Measurements from ENCODE around the gene CA9.

Gene CA9

DNA sequence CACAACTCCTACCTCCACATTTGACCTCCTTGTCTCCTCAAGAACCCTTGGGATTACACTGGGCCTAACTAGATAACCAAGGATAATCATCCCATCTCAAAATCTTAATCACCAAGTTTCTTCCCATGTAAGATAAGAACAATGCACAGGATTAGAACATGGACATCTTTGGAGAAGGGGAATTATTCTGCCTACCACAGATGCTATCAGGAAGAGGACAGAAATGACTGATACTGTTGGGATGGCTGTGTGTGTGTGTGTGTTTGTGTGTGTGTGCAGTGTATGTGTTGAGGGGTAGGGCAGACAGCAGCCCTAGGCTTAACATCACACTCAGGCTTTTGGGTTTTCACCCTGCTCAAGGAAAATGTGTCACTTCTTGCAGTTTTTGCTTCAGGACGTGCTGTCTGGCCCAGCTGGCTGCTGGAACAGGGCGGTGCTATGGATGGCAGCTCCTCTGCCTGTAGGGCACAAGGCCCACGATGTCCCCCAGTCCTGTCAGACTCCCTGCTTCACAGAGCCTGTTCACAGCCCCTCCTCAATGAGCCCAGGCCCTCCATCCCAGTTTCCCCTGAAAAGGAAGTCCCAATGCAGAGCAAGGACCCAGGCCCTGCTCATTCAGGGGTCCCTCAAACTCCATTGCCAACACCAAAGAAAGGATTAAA is 7.7 kb downstream of the CA9 start:
- Histone ChIP-seq H3K4me1 (ENCODE audit: control extremely low read depth in 1 of 4, control insufficient read depth in 4 of 4, insufficient read depth in 4 of 4, low read length in 3 of 4) (no peaks in the 10 kb centered on the region), H3K4me3 (ENCODE audit: control insufficient read depth in 1 of 7, extremely low read depth in 1 of 7, insufficient read depth in 4 of 7, low read depth in 2 of 7, low read length in 6 of 7) (no peak overlapping the region), H3K27me3 (replicated peaks in 2 of 5; ENCODE audit: control insufficient read depth in 4 of 5, insufficient read depth in 5 of 5, low read length in 4 of 5) (no peaks in the 10 kb centered on the region), H3K36me3 (ENCODE audit: control insufficient read depth in 4 of 4, insufficient read depth in 4 of 4, low read length in 3 of 4) (peaks cover 0 to 34% (median 6%) of the 10 kb centered on the region in 4 experiments), H3K9me3 (ENCODE audit: control extremely low read depth in 1 of 5, control insufficient read depth in 4 of 5, insufficient read depth in 2 of 5, low read depth in 1 of 5, low read length in 4 of 5) (no peaks in the 10 kb centered on the region), H3K27ac (ENCODE audit: insufficient read depth in 1 of 2, low read depth in 1 of 2, low read length in 2 of 2, poor library complexity in 1 of 2, severe bottlenecking in 2 of 2) (no peak overlapping the region)
- WGBS (ENCODE audit: insufficient coverage) = 97% methylated on average over 3 of the region's 3 CpGs
- POLR2A ChIA-PET = no interaction called here
- CTCF ChIA-PET = interaction anchor here (1.0 to 2.8 kb wide), 2 partner anchors 9 to 14 kb away, joined by 4 to 18 read pairs; no protein-coding TSS in a partner anchor
- no peak for DNase-seq

- WGBS (ENCODE audit: insufficient coverage) = 100% methylated on average over 5 of the region's 6 CpGs
- Histone ChIP-seq H3K27ac (ENCODE audit: insufficient read depth in 1 of 2, low read depth in 1 of 2, low read length in 2 of 2, poor library complexity in 1 of 2, severe bottlenecking in 2 of 2) (no peak overlapping the region), H3K4me3 (ENCODE audit: control insufficient read depth in 1 of 7, extremely low read depth in 1 of 7, insufficient read depth in 4 of 7, low read depth in 2 of 7, low read length in 6 of 7) (no peak overlapping the region), H3K36me3 (ENCODE audit: control insufficient read depth in 4 of 4, insufficient read depth in 4 of 4, low read length in 3 of 4) (peaks cover 0 to 34% (median 6%) of the 10 kb centered on the region in 4 experiments), H3K9me3 (ENCODE audit: control extremely low read depth in 1 of 5, control insufficient read depth in 4 of 5, insufficient read depth in 2 of 5, low read depth in 1 of 5, low read length in 4 of 5) (no peaks in the 10 kb centered on the region), H3K27me3 (replicated peaks in 2 of 5; ENCODE audit: control insufficient read depth in 4 of 5, insufficient read depth in 5 of 5, low read length in 4 of 5) (no peaks in the 10 kb centered on the region), H3K4me1 (ENCODE audit: control extremely low read depth in 1 of 4, control insufficient read depth in 4 of 4, insufficient read depth in 4 of 4, low read length in 3 of 4) (no peaks in the 10 kb centered on the region)
- ChIA-PET CTCF (interaction anchor here (1.0 to 4.8 kb wide), 2 partner anchors 10 to 14 kb away, joined by 4 to 37 read pairs; no protein-coding TSS in a partner anchor), POLR2A (no interaction called here)
- DNase-seq = no peak
Measured at GRCh38 chr9:35682051-35682450, 8.3 kb downstream of the CA9 start.

- Histone ChIP-seq H3K9me3 (ENCODE audit: control extremely low read depth in 1 of 5, control insufficient read depth in 4 of 5, insufficient read depth in 2 of 5, low read depth in 1 of 5, low read length in 4 of 5) (no peaks in the 10 kb centered on the region), H3K27ac (ENCODE audit: insufficient read depth in 1 of 2, low read depth in 1 of 2, low read length in 2 of 2, poor library complexity in 1 of 2, severe bottlenecking in 2 of 2) (no peak overlapping the region), H3K27me3 (replicated peaks in 2 of 5; ENCODE audit: control insufficient read depth in 4 of 5, insufficient read depth in 5 of 5, low read length in 4 of 5) (no peaks in the 10 kb centered on the region), H3K4me3 (ENCODE audit: control insufficient read depth in 1 of 7, extremely low read depth in 1 of 7, insufficient read depth in 4 of 7, low read depth in 2 of 7, low read length in 6 of 7) (no peak overlapping the region), H3K36me3 (ENCODE audit: control insufficient read depth in 4 of 4, insufficient read depth in 4 of 4, low read length in 3 of 4) (peaks cover 0 to 34% (median 6%) of the 10 kb centered on the region in 4 experiments), H3K4me1 (ENCODE audit: control extremely low read depth in 1 of 4, control insufficient read depth in 4 of 4, insufficient read depth in 4 of 4, low read length in 3 of 4) (no peaks in the 10 kb centered on the region)
- ChIA-PET POLR2A (no interaction called here), CTCF (interaction anchor here (1.0 to 4.8 kb wide), 3 partner anchors 11 to 37 kb away, joined by 3 to 37 read pairs (median 4); no protein-coding TSS in a partner anchor)
- DNase-seq = no peak
- 98% methylated on average over 8 of the region's 10 CpGs for WGBS (ENCODE audit: insufficient coverage)
Measured at GRCh38 chr9:35682520-35683315, 9.0 kb downstream of the CA9 start.

- DNase-seq = no peak
- H3K4me1 ChIP-seq (ENCODE audit: control extremely low read depth in 1 of 4, control insufficient read depth in 4 of 4, insufficient read depth in 4 of 4, low read length in 3 of 4) = peaks cover 0 to 1% (median 0%) of the 10 kb centered on the region in 4 experiments
- H3K4me3 ChIP-seq (ENCODE audit: control insufficient read depth in 1 of 7, extremely low read depth in 1 of 7, insufficient read depth in 4 of 7, low read depth in 2 of 7, low read length in 6 of 7) = no peak overlapping the region
- H3K9me3 ChIP-seq (ENCODE audit: control extremely low read depth in 1 of 5, control insufficient read depth in 4 of 5, insufficient read depth in 2 of 5, low read depth in 1 of 5, low read length in 4 of 5) = no peaks in the 10 kb centered on the region
- 100% methylated on average over 1 of the region's 2 CpGs for WGBS (ENCODE audit: insufficient coverage)
- no peak overlapping the region for H3K27ac ChIP-seq (ENCODE audit: insufficient read depth in 1 of 2, low read depth in 1 of 2, low read length in 2 of 2, poor library complexity in 1 of 2, severe bottlenecking in 2 of 2)
- H3K27me3 ChIP-seq (replicated peaks in 2 of 5; ENCODE audit: control insufficient read depth in 4 of 5, insufficient read depth in 5 of 5, low read length in 4 of 5) = no peaks in the 10 kb centered on the region
- ChIA-PET CTCF (interaction anchor here (0.9 to 4.8 kb wide), 5 partner anchors 11 to 38 kb away, joined by 3 to 37 read pairs (median 4); no protein-coding TSS in a partner anchor), POLR2A (no interaction called here)
- peaks cover 0 to 34% (median 6%) of the 10 kb centered on the region in 4 experiments for H3K36me3 ChIP-seq (ENCODE audit: control insufficient read depth in 4 of 4, insufficient read depth in 4 of 4, low read length in 3 of 4)
Measured at GRCh38 chr9:35683323-35683722, 9.6 kb downstream of the CA9 start.

DNA sequence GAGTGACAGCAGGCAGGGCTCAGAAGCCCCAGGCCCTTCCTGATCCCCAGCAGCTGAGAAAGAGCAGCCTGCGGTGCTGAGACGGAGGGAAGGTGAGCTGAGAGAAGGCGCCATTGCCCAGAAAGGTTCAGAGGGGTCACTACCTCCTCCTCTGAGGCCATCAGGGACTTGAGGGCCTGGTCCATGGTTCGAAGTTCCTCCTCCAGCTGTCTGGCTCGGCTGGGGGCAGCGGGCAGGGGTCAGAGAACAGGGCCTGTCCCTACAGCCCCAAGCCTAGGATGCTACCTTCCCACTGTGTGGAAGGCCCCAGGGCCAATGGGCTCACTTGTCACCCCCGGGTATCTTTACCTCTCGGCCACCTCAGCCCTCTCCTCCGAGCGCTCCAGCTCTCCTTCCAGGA is 11.2 kb downstream of the CA9 start:
- DNase-seq = no peak
- H3K27ac ChIP-seq (ENCODE audit: insufficient read depth in 1 of 2, low read depth in 1 of 2, low read length in 2 of 2, poor library complexity in 1 of 2, severe bottlenecking in 2 of 2) = no peak overlapping the region
- H3K36me3 ChIP-seq (ENCODE audit: control insufficient read depth in 4 of 4, insufficient read depth in 4 of 4, low read length in 3 of 4) = peaks cover 0 to 34% (median 6%) of the 10 kb centered on the region in 4 experiments
- H3K27me3 ChIP-seq (replicated peaks in 2 of 5; ENCODE audit: control insufficient read depth in 4 of 5, insufficient read depth in 5 of 5, low read length in 4 of 5) = no peaks in the 10 kb centered on the region
- H3K4me1 ChIP-seq (ENCODE audit: control extremely low read depth in 1 of 4, control insufficient read depth in 4 of 4, insufficient read depth in 4 of 4, low read length in 3 of 4) = peaks cover 0 to 10% (median 6%) of the 10 kb centered on the region in 4 experiments
- WGBS (ENCODE audit: insufficient coverage) = 99% methylated on average over 10 of the region's 10 CpGs
- H3K9me3 ChIP-seq (ENCODE audit: control extremely low read depth in 1 of 5, control insufficient read depth in 4 of 5, insufficient read depth in 2 of 5, low read depth in 1 of 5, low read length in 4 of 5) = no peaks in the 10 kb centered on the region
- ChIA-PET POLR2A (no interaction called here), CTCF (interaction anchor here (1.1 to 4.8 kb wide), 3 partner anchors 12 to 614 kb away, joined by 3 to 37 read pairs (median 3); no protein-coding TSS in a partner anchor)
- no peak overlapping the region for H3K4me3 ChIP-seq (ENCODE audit: control insufficient read depth in 1 of 7, extremely low read depth in 1 of 7, insufficient read depth in 4 of 7, low read depth in 2 of 7, low read length in 6 of 7)

DNA sequence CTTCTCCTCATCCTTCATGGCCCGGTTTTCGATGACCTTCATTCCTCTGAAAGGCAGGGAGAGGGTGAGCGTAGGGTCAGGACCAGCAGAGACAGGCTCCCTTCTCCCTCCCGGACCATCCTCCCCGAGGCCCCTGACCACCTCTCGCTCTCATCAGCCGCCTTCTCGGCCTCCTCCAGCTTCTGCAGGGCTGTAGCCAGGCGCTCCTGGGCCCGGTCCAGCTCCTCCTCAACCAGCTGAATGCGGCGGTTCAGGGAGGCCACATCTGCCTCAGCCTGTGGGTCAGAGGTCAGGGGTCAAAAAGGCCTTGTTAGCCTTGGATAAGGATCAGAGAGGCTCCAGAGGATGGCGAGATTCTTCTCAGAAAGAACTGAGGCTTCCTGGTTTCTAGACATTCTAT is 11.8 kb downstream of the CA9 start:
- Histone ChIP-seq H3K27ac (ENCODE audit: insufficient read depth in 1 of 2, low read depth in 1 of 2, low read length in 2 of 2, poor library complexity in 1 of 2, severe bottlenecking in 2 of 2) (no peak overlapping the region), H3K27me3 (replicated peaks in 2 of 5; ENCODE audit: control insufficient read depth in 4 of 5, insufficient read depth in 5 of 5, low read length in 4 of 5) (no peaks in the 10 kb centered on the region), H3K36me3 (ENCODE audit: control insufficient read depth in 4 of 4, insufficient read depth in 4 of 4, low read length in 3 of 4) (peaks cover 0 to 34% (median 6%) of the 10 kb centered on the region in 4 experiments), H3K4me3 (ENCODE audit: control insufficient read depth in 1 of 7, extremely low read depth in 1 of 7, insufficient read depth in 4 of 7, low read depth in 2 of 7, low read length in 6 of 7) (no peak overlapping the region), H3K9me3 (ENCODE audit: control extremely low read depth in 1 of 5, control insufficient read depth in 4 of 5, insufficient read depth in 2 of 5, low read depth in 1 of 5, low read length in 4 of 5) (no peaks in the 10 kb centered on the region), H3K4me1 (ENCODE audit: control extremely low read depth in 1 of 4, control insufficient read depth in 4 of 4, insufficient read depth in 4 of 4, low read length in 3 of 4) (peaks cover 0 to 14% (median 11%) of the 10 kb centered on the region in 4 experiments)
- ChIA-PET POLR2A (no interaction called here), CTCF (interaction anchor here (1.1 to 4.8 kb wide), 4 partner anchors 10 to 614 kb away, joined by 3 to 37 read pairs (median 3); no protein-coding TSS in a partner anchor)
- 98% methylated on average over 9 of the region's 13 CpGs for WGBS (ENCODE audit: insufficient coverage)
- DNase-seq = no peak
